Astrocyte (in vitro differentiated cells and primary cell): ENCODE measurements around the gene CAT. TPM values are rescaled to one million over a fixed set of nuclear protein-coding genes. Genes with fewer than 3 reads are reported as not detected.

Experiments used
- DNase-seq: peaks from one replicate; pipeline ENCODE4 v3.0.0-alpha.2; 2010; ENCODE audit warnings: low read depth
- FAIRE-seq: peaks from 2 replicates; lab custom pipeline; 2011; peaks lifted over from hg19 to GRCh38; lab: Jason Lieb, UNC
- H2AFZ ChIP-seq: 2 replicates; pipeline ENCODE4 v1.6.0; 2012; ENCODE audit warnings: low read depth, low read length, inconsistent platforms
- H3K27ac ChIP-seq: 2 replicates; pipeline ENCODE4 v1.5.1; 2011; ENCODE audit warnings: low read depth, low read length, inconsistent platforms
- H3K27me3 ChIP-seq: 2 replicates; pipeline ENCODE4 v1.6.0; 2011; ENCODE audit warnings: low read length, inconsistent platforms; ENCODE audit not compliant: insufficient read depth
- H3K36me3 ChIP-seq: 2 replicates; pipeline ENCODE4 v1.5.1; 2011; ENCODE audit warnings: low read length, inconsistent platforms; ENCODE audit not compliant: insufficient read depth
- H3K4me1 ChIP-seq: 2 replicates; pipeline ENCODE4 v1.5.1; 2011; ENCODE audit warnings: low read length, inconsistent platforms; ENCODE audit not compliant: insufficient read depth
- H3K4me2 ChIP-seq: 2 replicates; pipeline ENCODE4 v1.6.0; 2012; ENCODE audit warnings: low read length, inconsistent platforms
- H3K4me3 ChIP-seq: 2 replicates; pipeline ENCODE4 v1.5.1; 2011; ENCODE audit warnings: low read depth, mild to moderate bottlenecking, low read length, inconsistent platforms; ENCODE audit not compliant: insufficient read depth
- H3K79me2 ChIP-seq: 2 replicates; pipeline ENCODE4 v1.6.0; 2012; ENCODE audit warnings: mild to moderate bottlenecking, low read length, inconsistent platforms; ENCODE audit not compliant: insufficient read depth
- H3K9ac ChIP-seq: 2 replicates; pipeline ENCODE4 v1.6.0; 2012; ENCODE audit warnings: mild to moderate bottlenecking, low read length, inconsistent platforms
- H3K9me3 ChIP-seq: 2 replicates; pipeline ENCODE4 v1.5.1; 2012; ENCODE audit warnings: low read depth, mild to moderate bottlenecking, low read length, inconsistent platforms; ENCODE audit not compliant: insufficient read depth
- H4K20me1 ChIP-seq: 2 replicates; pipeline ENCODE4 v1.6.0; 2012; ENCODE audit warnings: low read length, inconsistent platforms; ENCODE audit not compliant: insufficient read depth
- H3K27ac Mint-ChIP-seq: one replicate; pipeline ENCODE4 v1.8.0; 2021; ENCODE audit warnings: mild to moderate bottlenecking, mixed read lengths; ENCODE audit not compliant: unreplicated experiment
- H3K27me3 Mint-ChIP-seq: one replicate; pipeline ENCODE4 v1.8.0; 2021; ENCODE audit warnings: low read depth, mixed read lengths; ENCODE audit not compliant: unreplicated experiment
- H3K36me3 Mint-ChIP-seq: one replicate; pipeline ENCODE4 v1.8.0; 2021; ENCODE audit warnings: low read depth, mixed read lengths; ENCODE audit not compliant: unreplicated experiment
- H3K4me1 Mint-ChIP-seq: one replicate; pipeline ENCODE4 v1.8.0; 2021; ENCODE audit warnings: low read depth, mixed read lengths; ENCODE audit not compliant: unreplicated experiment
- H3K4me3 Mint-ChIP-seq: one replicate; pipeline ENCODE4 v1.8.0; 2021; ENCODE audit warnings: mild to moderate bottlenecking, moderate library complexity, mixed read lengths; ENCODE audit not compliant: unreplicated experiment
- H3K9me3 Mint-ChIP-seq: one replicate; pipeline ENCODE4 v1.8.0; 2021; ENCODE audit warnings: mild to moderate bottlenecking, mixed read lengths; ENCODE audit not compliant: unreplicated experiment
- EZH2 ChIP-seq: IDR thresholded peaks from 2 replicates; pipeline ENCODE4 v1.6.1; 2012; ENCODE audit warnings: mild to moderate bottlenecking, low read length, inconsistent platforms; ENCODE audit not compliant: insufficient read depth
- total RNA-seq: library from RNA; stranded (reverse); gene quantifications from 2 replicates; pipeline ENCODE4 v1.2.1, GENCODE V29; 2021
- TF ChIP-seq, protein P1 (sequence below): IDR thresholded peaks from 2 replicates; pipeline ENCODE4 v1.5.1; 2011; ENCODE audit warnings: low read depth, mild to moderate bottlenecking, inconsistent platforms, low read length, moderate library complexity; ENCODE audit not compliant: insufficient read depth

Gene CAT
- total RNA-seq, 1 donor from 2014 or later = 17.6 TPM

DNA sequence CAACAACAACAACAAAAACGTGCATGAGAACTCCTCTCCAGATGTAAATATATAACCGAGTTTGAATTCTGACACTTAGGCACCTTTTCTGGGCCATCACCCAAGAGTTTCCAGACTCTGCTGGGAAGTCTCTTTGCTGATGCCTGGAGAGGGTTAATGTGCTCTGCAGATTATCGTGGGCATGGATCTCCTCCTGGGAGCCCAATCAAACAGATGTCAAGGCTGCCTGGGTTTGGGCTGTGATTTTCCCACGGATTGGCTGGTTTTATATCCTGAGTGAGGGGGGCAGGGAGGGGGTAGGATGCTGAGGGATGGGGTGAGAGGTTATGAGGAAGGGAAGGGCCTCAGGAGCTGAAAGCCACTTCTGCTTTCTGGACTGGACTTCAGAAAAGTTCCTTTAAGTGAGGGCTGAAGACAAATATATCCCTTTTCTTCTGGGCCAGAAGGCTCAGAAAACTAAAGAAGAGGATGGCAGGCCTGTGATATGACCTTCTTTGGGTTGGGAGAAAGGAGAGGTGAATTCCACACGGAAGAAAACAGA is 70.7 kb downstream of the CAT start:
- Mint-ChIP-seq H3K4me1 (no peaks in the 10 kb centered on the region), H3K27ac (no peak overlapping the region), H3K4me3 (no peak overlapping the region), H3K27me3 (peaks cover 11% of the 10 kb centered on the region), H3K36me3 (no peaks in the 10 kb centered on the region), H3K9me3 (no peaks in the 10 kb centered on the region)
- Histone ChIP-seq H3K4me3 (no peak overlapping the region), H3K9ac (no peak overlapping the region), H3K4me1 (no peaks in the 10 kb centered on the region), H3K36me3 (no peaks in the 10 kb centered on the region), H3K4me2 (no peak overlapping the region), H3K27me3 (no peaks in the 10 kb centered on the region), H3K79me2 (no peaks in the 10 kb centered on the region), H2AFZ (no peak overlapping the region), H3K27ac (no peak overlapping the region), H4K20me1 (no peaks in the 10 kb centered on the region), H3K9me3 (no peaks in the 10 kb centered on the region)
- TF ChIP-seq, protein P1, sequence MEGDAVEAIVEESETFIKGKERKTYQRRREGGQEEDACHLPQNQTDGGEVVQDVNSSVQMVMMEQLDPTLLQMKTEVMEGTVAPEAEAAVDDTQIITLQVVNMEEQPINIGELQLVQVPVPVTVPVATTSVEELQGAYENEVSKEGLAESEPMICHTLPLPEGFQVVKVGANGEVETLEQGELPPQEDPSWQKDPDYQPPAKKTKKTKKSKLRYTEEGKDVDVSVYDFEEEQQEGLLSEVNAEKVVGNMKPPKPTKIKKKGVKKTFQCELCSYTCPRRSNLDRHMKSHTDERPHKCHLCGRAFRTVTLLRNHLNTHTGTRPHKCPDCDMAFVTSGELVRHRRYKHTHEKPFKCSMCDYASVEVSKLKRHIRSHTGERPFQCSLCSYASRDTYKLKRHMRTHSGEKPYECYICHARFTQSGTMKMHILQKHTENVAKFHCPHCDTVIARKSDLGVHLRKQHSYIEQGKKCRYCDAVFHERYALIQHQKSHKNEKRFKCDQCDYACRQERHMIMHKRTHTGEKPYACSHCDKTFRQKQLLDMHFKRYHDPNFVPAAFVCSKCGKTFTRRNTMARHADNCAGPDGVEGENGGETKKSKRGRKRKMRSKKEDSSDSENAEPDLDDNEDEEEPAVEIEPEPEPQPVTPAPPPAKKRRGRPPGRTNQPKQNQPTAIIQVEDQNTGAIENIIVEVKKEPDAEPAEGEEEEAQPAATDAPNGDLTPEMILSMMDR = no peak
- no peak for TF ChIP-seq EZH2
- no peak for DNase-seq
- no peak for FAIRE-seq

DNA sequence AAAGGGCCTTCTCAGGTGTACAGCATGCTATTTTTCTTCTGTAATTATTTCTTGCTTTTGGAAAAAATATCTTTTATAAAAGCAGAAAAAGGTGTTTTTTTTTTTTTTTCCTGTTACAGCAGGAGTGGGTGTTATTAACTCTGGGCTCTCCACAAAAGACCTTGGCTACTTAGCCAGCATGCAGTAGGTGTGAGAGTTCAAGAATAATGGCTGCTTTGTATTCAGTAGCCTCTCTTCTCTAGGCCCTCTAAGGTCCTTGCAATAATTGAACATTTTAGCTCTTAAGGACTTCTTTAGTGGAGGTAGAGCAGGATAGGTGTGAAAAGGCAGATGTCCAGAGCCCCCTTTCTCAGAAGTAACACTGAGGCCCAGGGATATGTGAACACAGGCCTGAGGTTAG is 71.5 kb downstream of the CAT start:
- no peak overlapping the region for H3K4me3 Mint-ChIP-seq
- no peaks in the 10 kb centered on the region for H3K4me1 Mint-ChIP-seq
- DNase-seq (no peak), FAIRE-seq (no peak)
- Histone ChIP-seq H3K27ac (no peak overlapping the region), H3K27me3 (no peaks in the 10 kb centered on the region), H3K9me3 (no peaks in the 10 kb centered on the region), H3K9ac (no peak overlapping the region), H4K20me1 (no peaks in the 10 kb centered on the region), H2AFZ (no peak overlapping the region), H3K4me1 (no peaks in the 10 kb centered on the region), H3K79me2 (no peaks in the 10 kb centered on the region), H3K36me3 (no peaks in the 10 kb centered on the region), H3K4me3 (no peak overlapping the region), H3K4me2 (no peak overlapping the region)
- TF ChIP-seq EZH2 = no peak
- TF ChIP-seq, protein P1 = no peak
- no peaks in the 10 kb centered on the region for H3K9me3 Mint-ChIP-seq
- H3K27me3 Mint-ChIP-seq = peaks cover 9% of the 10 kb centered on the region
- no peak overlapping the region for H3K27ac Mint-ChIP-seq
- H3K36me3 Mint-ChIP-seq = no peaks in the 10 kb centered on the region

DNA sequence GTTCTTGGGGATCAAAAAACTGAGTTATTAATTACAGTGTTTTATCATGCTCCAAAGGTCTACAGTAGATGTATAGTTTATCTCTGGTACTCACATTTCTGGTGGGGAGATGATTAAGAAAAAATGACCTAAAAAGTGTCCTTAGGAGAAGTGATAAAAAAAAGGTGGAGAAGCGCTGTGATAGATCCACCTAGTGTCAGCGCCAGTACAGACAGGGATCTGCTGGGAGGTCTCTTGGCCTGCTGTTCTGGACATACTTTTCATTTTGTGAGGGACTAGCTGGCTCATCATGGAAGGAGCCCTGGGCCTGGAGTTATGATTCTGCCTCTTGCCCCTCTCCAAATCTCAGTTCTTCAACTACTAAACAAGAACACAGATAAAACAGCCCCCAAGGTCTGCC is 71.9 kb downstream of the CAT start:
- no peaks in the 10 kb centered on the region for H3K36me3 Mint-ChIP-seq
- H3K9me3 ChIP-seq = no peaks in the 10 kb centered on the region
- H3K9me3 Mint-ChIP-seq = no peaks in the 10 kb centered on the region
- H3K27me3 Mint-ChIP-seq = peaks cover 4% of the 10 kb centered on the region
- H3K4me1 ChIP-seq = no peaks in the 10 kb centered on the region
- no peak overlapping the region for H3K4me2 ChIP-seq
- TF ChIP-seq, protein P1 = no peak
- TF ChIP-seq EZH2 = no peak
- no peak overlapping the region for H3K4me3 ChIP-seq
- H3K36me3 ChIP-seq = no peaks in the 10 kb centered on the region
- H3K9ac ChIP-seq = no peak overlapping the region
- FAIRE-seq = no peak
- H3K4me3 Mint-ChIP-seq = no peak overlapping the region
- H3K27me3 ChIP-seq = no peaks in the 10 kb centered on the region
- DNase-seq = no peak
- no peaks in the 10 kb centered on the region for H4K20me1 ChIP-seq
- H3K27ac Mint-ChIP-seq = no peak overlapping the region
- H3K27ac ChIP-seq = no peak overlapping the region
- no peaks in the 10 kb centered on the region for H3K79me2 ChIP-seq
- no peaks in the 10 kb centered on the region for H3K4me1 Mint-ChIP-seq
- H2AFZ ChIP-seq = no peak overlapping the region
